Smooth muscle cell of trachea (primary cell): ENCODE data around the gene SNX6. TPM values are rescaled to one million over a fixed set of nuclear protein-coding genes. Genes with fewer than 3 reads are reported as not detected.

Experiments used
- total RNA-seq: library from RNA; depleted of rRNA; stranded (reverse); fragments of >200 nt; gene quantifications from 2 replicates; pipeline ENCODE4 v1.2.1, GENCODE V29; 2014

The SNX6 gene
- total RNA-seq = 136 and 211 TPM in 2 replicates

DNA sequence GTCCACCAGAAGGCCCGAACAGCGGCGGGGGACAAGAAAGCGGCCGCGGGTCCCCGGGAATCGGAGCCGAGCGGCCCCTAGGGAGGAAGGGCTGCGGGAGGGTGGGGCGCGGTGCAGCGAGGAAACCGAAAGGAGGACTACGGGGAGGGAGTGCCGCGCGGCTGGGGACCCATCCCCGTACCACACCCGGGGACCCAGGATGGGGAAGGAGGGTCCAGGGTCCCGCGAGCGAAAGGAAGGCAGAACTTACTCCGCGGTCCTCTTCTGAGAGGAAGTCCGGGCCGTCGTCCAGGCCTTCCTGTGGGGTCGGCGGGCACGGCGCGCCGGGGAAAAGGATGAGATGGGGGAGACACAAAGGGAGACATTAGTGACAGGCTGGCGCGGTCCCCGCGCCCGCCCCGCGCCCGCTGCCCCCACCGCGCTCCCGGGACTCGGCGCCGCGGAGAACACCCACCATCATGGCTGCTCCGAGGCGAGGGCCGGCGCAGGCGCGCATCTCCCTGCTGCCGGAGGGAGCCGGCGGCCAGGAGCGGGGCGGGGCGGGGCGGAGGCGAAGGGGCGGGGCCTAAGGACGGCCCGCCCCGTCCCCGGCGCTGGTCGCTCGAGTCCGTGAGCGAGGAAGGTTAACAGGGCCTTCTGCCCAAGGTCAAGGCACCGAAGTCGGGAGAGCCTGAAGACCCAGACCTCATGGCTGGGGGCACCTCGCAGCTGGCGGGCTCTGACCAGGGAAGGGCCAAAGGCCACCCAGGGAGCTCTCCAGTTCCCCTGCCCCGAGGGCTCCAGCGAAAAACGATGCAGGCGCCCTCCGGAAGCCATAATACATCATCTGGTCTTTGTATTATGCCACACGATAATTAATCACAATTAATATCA is at the start of gene SNX6:
SNX6 (minus strand) TSS at position 492 of the 873 bp plus-strand sequence; CDS start at position 460, 32 bp downstream.

DNA sequence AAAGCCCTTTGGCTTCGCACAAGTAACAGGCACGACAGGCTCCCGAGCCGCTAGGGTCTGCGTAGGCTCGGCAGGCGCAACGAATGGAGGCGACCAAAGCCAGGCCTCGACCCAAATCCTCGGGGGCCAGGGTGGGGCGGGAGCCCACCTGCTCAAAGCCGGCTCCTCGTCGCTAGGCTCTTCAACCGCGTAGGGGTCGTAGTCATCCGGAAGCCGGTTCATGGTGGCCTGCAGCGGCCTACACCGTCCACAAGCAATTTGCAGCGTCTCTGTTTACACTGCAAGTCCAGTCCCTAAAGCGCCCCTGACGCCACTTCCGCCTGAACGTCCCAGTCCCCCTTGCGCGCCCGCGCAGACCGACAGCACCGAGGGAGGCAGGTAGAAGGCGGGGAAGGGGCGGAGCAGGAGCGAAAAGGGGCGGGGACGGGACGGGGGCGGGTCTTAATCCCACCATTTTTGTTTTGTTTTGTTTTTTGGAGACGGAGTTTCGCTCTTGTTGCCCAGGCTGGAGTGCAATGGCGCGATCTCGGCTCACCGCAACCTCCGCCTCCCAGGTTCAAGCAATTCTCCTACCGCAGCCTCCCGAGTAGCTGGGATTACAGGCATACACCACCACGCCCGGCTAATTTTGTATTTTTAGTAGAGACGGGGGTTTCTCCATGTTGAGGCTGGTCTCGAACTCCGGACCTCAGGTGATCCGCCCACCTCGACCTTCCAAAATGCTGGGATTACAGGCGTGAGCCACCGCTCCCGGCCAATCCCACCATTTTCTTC is 90.4 kb downstream of the SNX6 start, which contains the start of gene EAPP:
EAPP (minus strand) TSS at position 295 of the 774 bp plus-strand sequence; CDS start at position 222, 73 bp downstream.

Other genes starting within 250 kb of the SNX6 start
- 25.3 and 30.8 TPM in 2 replicates for gene SPTSSA, start 167.9 kb downstream of the SNX6 start, total RNA-seq
- 46.3 and 67.5 TPM in 2 replicates for gene EAPP, start 90.4 kb downstream of the SNX6 start, total RNA-seq
- 104 and 154 TPM in 2 replicates for gene CFL2, start 84.4 kb upstream of the SNX6 start, total RNA-seq
- 18.9 and 23.7 TPM in 2 replicates for gene BAZ1A, start 245.2 kb upstream of the SNX6 start, total RNA-seq